ENCODE data around the gene ADRA1B.

DNA sequence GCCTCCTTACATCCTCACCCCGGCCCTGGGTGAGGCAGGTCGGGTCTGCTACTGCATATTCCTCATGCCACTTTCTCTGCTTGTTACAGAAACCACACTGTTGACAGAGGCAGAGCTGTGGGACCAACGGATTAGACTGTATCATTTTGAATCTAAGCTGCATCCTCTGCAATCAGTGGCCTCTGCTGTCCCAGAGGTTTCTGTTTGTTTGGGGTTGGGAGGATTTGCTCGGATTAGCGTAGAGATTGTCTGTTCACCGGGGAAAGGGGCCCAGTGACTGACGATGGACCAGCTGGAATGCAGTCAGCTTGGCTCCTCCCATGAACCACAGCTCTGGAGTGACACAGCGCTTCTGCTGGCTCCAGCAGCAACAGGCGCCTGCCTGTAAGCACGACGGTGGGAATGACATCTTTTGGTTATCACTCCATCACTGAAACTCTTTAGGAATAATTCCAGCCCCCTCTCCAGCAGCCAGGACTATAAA, 37.3 kb upstream of the ADRA1B start:
- no peak for TF ChIP-seq GATA1 (IDR thresholded peaks at IDR 0.05; ENCODE audit: low read depth, low read length)
- no peak for TF ChIP-seq POLR2A (IDR thresholded peaks at IDR 0.05; ENCODE audit: low read length)
